AG04450 (cell line): ENCODE data around the gene NRAP. TPM values are rescaled to one million over a fixed set of nuclear protein-coding genes. Genes with fewer than 3 reads are reported as not detected.

Experiments
- CTCF ChIA-PET: fragments of 300-600, 350-600 bp; formaldehyde crosslinking; extraction: SDS; loops from one replicate; lab custom pipeline; 2022; ENCODE audit warnings: antibody characterized with exemption, inconsistent platforms; lab: Charles Lee
- POLR2A ChIA-PET: fragments of 350-600 bp; formaldehyde crosslinking; extraction: SDS; loops from one replicate; lab custom pipeline; 2021; ENCODE audit warnings: antibody characterized with exemption, inconsistent platforms; lab: Yijun Ruan, JAX
- DNase-seq: peaks from one replicate; pipeline ENCODE4 v3.0.0-alpha.2; 2011; ENCODE audit warnings: low read depth, low spot score
- H3K27ac ChIP-seq: one replicate; pipeline ENCODE4 v1.5.1; 2012; ENCODE audit warnings: low read depth, low read length, control low read depth
- H3K27me3 ChIP-seq: one replicate; pipeline ENCODE4 v1.6.0; 2012; ENCODE audit warnings: low read length; ENCODE audit not compliant: control insufficient read depth, insufficient read depth
- H3K4me3 ChIP-seq: 2 replicates; pipeline ENCODE4 v1.5.1; 2011; ENCODE audit warnings: mild to moderate bottlenecking, low read depth, low read length, control low read depth
- H3K9me3 ChIP-seq: 2 replicates; pipeline ENCODE4 v1.5.1; 2012; ENCODE audit warnings: low read length; ENCODE audit not compliant: control insufficient read depth, insufficient read depth
- polyA plus RNA-seq: library from polyadenylated mRNA; depleted of rRNA; stranded (reverse); fragments of >200 nt; gene quantifications from 2 replicates; pipeline ENCODE4 v1.2.3, GENCODE V29; 2011
- TF ChIP-seq, protein P1 (sequence below): IDR thresholded peaks from 2 replicates; pipeline ENCODE4 v1.5.1; 2011; ENCODE audit warnings: low read depth, low read length, control low read depth, inconsistent platforms

NRAP gene
- polyA plus RNA-seq, 1 experiment = not detected

DNA sequence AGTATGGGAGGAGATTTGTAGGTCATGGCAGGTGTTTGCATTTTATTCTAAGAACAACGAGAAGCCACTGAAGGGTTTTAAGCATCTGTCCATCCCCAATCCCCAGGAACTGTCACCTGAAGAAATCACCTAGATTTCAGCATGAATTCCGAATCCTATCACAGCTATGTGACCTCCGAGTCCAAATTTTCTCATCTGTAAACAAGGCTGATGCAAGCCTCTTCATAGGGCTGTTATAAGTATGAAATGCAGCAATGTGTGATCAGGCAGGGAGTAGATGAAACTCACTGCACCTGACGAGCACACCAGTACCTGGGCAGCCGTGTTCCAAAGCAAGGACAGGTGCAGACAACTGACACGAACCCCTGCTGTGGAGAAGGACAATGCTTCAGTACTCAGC, 97.0 kb downstream of the NRAP start:
- no peak overlapping the region for H3K4me3 ChIP-seq
- ChIA-PET POLR2A (no interaction called here), CTCF (no interaction called here)
- H3K9me3 ChIP-seq = no peaks in the 10 kb centered on the region
- H3K27ac ChIP-seq = no peak overlapping the region
- TF ChIP-seq, protein P1, sequence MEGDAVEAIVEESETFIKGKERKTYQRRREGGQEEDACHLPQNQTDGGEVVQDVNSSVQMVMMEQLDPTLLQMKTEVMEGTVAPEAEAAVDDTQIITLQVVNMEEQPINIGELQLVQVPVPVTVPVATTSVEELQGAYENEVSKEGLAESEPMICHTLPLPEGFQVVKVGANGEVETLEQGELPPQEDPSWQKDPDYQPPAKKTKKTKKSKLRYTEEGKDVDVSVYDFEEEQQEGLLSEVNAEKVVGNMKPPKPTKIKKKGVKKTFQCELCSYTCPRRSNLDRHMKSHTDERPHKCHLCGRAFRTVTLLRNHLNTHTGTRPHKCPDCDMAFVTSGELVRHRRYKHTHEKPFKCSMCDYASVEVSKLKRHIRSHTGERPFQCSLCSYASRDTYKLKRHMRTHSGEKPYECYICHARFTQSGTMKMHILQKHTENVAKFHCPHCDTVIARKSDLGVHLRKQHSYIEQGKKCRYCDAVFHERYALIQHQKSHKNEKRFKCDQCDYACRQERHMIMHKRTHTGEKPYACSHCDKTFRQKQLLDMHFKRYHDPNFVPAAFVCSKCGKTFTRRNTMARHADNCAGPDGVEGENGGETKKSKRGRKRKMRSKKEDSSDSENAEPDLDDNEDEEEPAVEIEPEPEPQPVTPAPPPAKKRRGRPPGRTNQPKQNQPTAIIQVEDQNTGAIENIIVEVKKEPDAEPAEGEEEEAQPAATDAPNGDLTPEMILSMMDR = no peak
- no peaks in the 10 kb centered on the region for H3K27me3 ChIP-seq
- DNase-seq = no peak

DNA sequence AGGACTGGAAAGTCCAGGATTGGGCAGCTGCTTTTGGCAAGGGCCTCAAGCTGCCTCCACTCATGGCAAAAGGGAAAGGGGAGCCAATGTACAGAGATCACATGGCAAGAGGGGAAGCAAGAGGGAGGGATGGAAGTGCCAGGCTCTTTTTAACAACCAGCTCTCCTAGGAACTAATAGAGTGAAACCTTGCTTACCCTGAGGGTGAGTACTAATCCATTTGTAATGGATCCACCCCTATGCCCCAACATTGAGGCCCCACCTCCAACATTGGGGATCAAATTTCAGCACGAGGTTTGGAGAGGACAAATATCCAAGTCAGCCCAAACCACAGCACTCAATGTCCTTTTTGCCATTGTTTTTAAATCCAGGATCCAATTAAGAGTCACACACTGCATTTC, 98.5 kb downstream of the NRAP start:
- ChIA-PET CTCF (interaction anchor here (1.2 kb wide), 1 partner anchor 28 kb away, joined by 3 read pairs; no protein-coding TSS in a partner anchor), POLR2A (no interaction called here)
- no peak overlapping the region for H3K4me3 ChIP-seq
- no peak overlapping the region for H3K27ac ChIP-seq
- TF ChIP-seq, protein P1 = no peak
- DNase-seq = no peak
- peaks cover 4% of the 10 kb centered on the region for H3K27me3 ChIP-seq
- no peaks in the 10 kb centered on the region for H3K9me3 ChIP-seq

DNA sequence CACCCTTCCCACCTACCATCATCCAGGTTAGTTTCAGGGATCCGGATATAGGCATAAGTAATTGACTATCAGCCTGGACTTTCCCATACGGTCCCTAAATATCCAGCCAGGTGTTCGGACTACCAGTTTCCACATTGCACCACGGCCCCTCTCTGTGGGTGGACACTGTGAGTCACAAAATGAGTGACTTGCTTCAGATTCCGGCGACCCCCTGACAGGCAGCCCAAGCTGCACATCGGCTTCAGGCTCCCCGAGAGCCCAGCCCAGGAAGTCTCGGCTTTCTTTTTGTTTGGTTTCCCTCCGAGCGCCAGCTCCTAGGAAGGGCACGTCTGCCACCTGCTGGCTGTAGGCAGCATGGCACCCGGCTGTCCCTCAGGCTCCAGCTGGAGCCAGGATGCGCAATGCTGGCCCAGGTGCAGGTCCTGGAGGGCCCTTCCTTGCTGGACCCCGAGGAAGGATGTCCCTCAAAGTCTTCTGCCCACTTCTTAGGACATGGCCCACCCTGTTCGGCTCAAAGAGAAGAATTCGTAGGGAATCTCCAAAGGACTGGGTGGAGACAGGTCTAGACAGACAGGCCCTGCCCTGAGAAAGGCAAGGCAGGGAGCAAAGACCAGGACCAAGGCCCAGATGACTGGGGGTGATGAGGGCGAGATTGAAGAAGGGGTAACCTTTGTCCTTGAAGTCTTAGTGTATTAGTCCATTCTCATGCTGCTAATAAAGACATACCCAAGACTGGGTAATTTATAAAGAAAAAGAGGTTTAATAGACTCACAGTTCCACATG, 100.3 kb downstream of the NRAP start:
- DNase-seq = peak; percentile 15
- POLR2A ChIA-PET = no interaction called here
- H3K9me3 ChIP-seq = no peaks in the 10 kb centered on the region
- CTCF ChIA-PET = interaction anchor here (0.5 to 1.6 kb wide), 17 partner anchors 9 to 1942 kb away, joined by 3 to 10 read pairs (median 3); partner anchors contain the start of gene HABP2
- H3K27me3 ChIP-seq = peaks cover 6% of the 10 kb centered on the region
- peak overlapping the region; percentile 60 for H3K4me3 ChIP-seq
- H3K27ac ChIP-seq = no peak overlapping the region
- TF ChIP-seq, protein P1 = peak; percentile 96

DNA sequence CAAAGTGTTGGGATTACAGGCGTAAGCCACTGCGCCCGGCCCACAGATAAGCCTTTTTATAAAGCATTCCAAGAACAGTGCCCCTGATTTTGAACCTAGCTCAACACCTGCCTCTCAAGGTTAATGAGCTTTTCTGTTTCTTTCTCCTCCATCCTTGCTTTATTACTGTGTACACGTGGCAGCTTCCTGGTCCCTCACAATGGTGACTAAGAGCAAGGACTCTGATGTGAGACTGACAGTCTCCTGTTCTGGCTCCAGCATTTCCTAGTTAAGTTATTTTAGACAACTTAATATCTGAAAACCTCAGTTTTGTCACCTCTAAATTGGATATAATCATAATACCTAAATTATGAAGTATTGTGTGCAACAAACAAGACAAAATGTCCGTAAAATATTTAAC, 101.1 kb downstream of the NRAP start:
- no peak for DNase-seq
- Histone ChIP-seq H3K27ac (no peak overlapping the region), H3K4me3 (no peak overlapping the region), H3K9me3 (no peaks in the 10 kb centered on the region), H3K27me3 (peaks cover 10% of the 10 kb centered on the region)
- ChIA-PET CTCF (interaction anchor here (0.5 to 1.6 kb wide), 14 partner anchors 8 to 1087 kb away, joined by 3 to 11 read pairs (median 4); partner anchors contain the start of gene HABP2), POLR2A (no interaction called here)
- TF ChIP-seq, protein P1 = no peak

DNA sequence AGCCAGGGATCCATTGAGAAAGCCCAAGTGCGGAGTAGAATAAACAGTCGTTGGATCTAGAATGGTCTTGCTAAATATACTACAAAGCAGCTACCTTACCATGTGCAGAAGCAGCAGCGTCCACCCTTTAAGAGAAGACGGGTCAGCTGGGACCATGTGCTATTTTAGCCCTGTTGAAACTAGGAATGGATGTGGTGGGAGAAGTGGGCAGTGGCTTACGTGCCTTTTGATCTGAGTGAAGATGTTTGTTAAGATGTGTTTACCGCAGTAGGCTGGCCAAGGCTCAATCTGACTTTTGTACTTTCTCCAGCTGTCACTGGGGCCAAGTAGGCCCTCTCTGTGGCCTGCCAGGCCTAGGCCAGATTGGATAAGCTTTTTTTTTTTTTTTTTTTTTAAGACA, 101.8 kb downstream of the NRAP start:
- Histone ChIP-seq H3K4me3 (no peak overlapping the region), H3K27ac (no peak overlapping the region), H3K27me3 (peaks cover 13% of the 10 kb centered on the region), H3K9me3 (no peaks in the 10 kb centered on the region)
- TF ChIP-seq, protein P1 = no peak
- CTCF ChIA-PET = interaction anchor here (0.5 to 1.4 kb wide), 8 partner anchors 11 to 1636 kb away, joined by 3 to 11 read pairs (median 4); no protein-coding TSS in a partner anchor
- POLR2A ChIA-PET = no interaction called here
- DNase-seq = no peak
